ENCODE measurements around the gene PRKCA.

PRKCA gene

GRCh38 chr17:66508896-66509844, 206.8 kb downstream of the PRKCA start:
- TF ChIP-seq MAX (IDR thresholded peaks at IDR 0.05; ENCODE audit: low read depth, low read length) (no peak), MYC (IDR thresholded peaks at IDR 0.05; ENCODE audit: low read depth, low read length) (no peak), CTCF (IDR thresholded peaks at IDR 0.05; ENCODE audit: low read depth, low read length) (no peak), POLR2A (IDR thresholded peaks at IDR 0.05; ENCODE audit: extremely low read depth, insufficient read length) (no peak)
- H3K4me3 ChIP-seq (ENCODE audit: low read depth, low read length), result no peak overlapping the region
- peak; percentile 59 for DNase-seq (ENCODE audit: low read depth)

- TF ChIP-seq MYC (IDR thresholded peaks at IDR 0.05; ENCODE audit: low read depth, low read length), result no peak
- no peak for TF ChIP-seq CTCF (IDR thresholded peaks at IDR 0.05; ENCODE audit: low read depth, low read length)
- TF ChIP-seq MAX (IDR thresholded peaks at IDR 0.05; ENCODE audit: low read depth, low read length), result no peak
- TF ChIP-seq POLR2A (IDR thresholded peaks at IDR 0.05; ENCODE audit: extremely low read depth, insufficient read length), result no peak
- no peak overlapping the region for H3K4me3 ChIP-seq (ENCODE audit: low read depth, low read length)
- DNase-seq (ENCODE audit: low read depth), result no peak
These were observed 207.5 kb downstream of the PRKCA start for GRCh38 chr17:66509926-66510325.

GRCh38 chr17:66511135-66511534, 208.7 kb downstream of the PRKCA start:
- no peak for DNase-seq (ENCODE audit: low read depth)
- no peak overlapping the region for H3K4me3 ChIP-seq (ENCODE audit: low read depth, low read length)
- no peak for TF ChIP-seq MAX (IDR thresholded peaks at IDR 0.05; ENCODE audit: low read depth, low read length)
- no peak for TF ChIP-seq CTCF (IDR thresholded peaks at IDR 0.05; ENCODE audit: low read depth, low read length)

- H3K4me3 ChIP-seq (ENCODE audit: low read depth, low read length), result no peak overlapping the region
- DNase-seq (ENCODE audit: low read depth), result no peak
- no peak for TF ChIP-seq POLR2A (IDR thresholded peaks at IDR 0.05; ENCODE audit: extremely low read depth, insufficient read length)
- TF ChIP-seq CTCF (IDR thresholded peaks at IDR 0.05; ENCODE audit: low read depth, low read length), result no peak
- no peak for TF ChIP-seq MYC (IDR thresholded peaks at IDR 0.05; ENCODE audit: low read depth, low read length)
- no peak for TF ChIP-seq MAX (IDR thresholded peaks at IDR 0.05; ENCODE audit: low read depth, low read length)
These were observed 211.9 kb downstream of the PRKCA start for GRCh38 chr17:66514227-66514806.

GRCh38 chr17:66515974-66516373, 213.6 kb downstream of the PRKCA start:
- TF ChIP-seq POLR2A (IDR thresholded peaks at IDR 0.05; ENCODE audit: extremely low read depth, insufficient read length), result no peak
- TF ChIP-seq MAX (IDR thresholded peaks at IDR 0.05; ENCODE audit: low read depth, low read length), result no peak
- TF ChIP-seq CTCF (IDR thresholded peaks at IDR 0.05; ENCODE audit: low read depth, low read length), result no peak
- TF ChIP-seq MYC (IDR thresholded peaks at IDR 0.05; ENCODE audit: low read depth, low read length), result no peak
- no peak for DNase-seq (ENCODE audit: low read depth)
- no peak overlapping the region for H3K4me3 ChIP-seq (ENCODE audit: low read depth, low read length)

Measured in NB4 (cell line).